PC-3 (cell line): Measurements from ENCODE around the gene LRRC71.

Experiments
- CTCF ChIP-seq: fragments of 300-600 bp; sonication (generic); conservative IDR thresholded peaks from 2 replicates; pipeline ENCODE4 v1.5.1; 2017; ENCODE audit warnings: antibody characterized with exemption, low read depth, mild to moderate bottlenecking, low read length
- EZH2 ChIP-seq: fragments of 300-600 bp; sonication (generic); IDR thresholded peaks from one replicate; pipeline ENCODE4 v1.6.1; 2017; ENCODE audit warnings: antibody characterized with exemption, mild to moderate bottlenecking, low read length; ENCODE audit not compliant: unreplicated experiment
- EZH2phosphoT487 ChIP-seq: fragments of 300-600 bp; sonication (generic); IDR thresholded peaks from 2 replicates; pipeline ENCODE4 v1.6.1; 2018; ENCODE audit warnings: mild to moderate bottlenecking, antibody characterized with exemption, low read length, borderline replicate concordance

GRCh38 chr1:156909671-156910070 is 10.8 kb upstream of the LRRC71 start:
- TF ChIP-seq EZH2, result no peak
- TF ChIP-seq CTCF, result no peak
- no peak for TF ChIP-seq EZH2phosphoT487
